GM10266 (cell line): ENCODE results near the gene CHST11.

Experiments
- DNase-seq: peaks from one replicate; pipeline ENCODE4 v3.0.0; 2012; ENCODE audit errors: extremely low spot score
- TF ChIP-seq, protein P1 (sequence below): IDR thresholded peaks from 2 replicates; pipeline ENCODE4 v1.5.1; 2012; ENCODE audit warnings: mild to moderate bottlenecking, low read depth; ENCODE audit not compliant: control insufficient read depth, insufficient read depth; ENCODE audit errors: missing control alignments

Gene CHST11

DNA sequence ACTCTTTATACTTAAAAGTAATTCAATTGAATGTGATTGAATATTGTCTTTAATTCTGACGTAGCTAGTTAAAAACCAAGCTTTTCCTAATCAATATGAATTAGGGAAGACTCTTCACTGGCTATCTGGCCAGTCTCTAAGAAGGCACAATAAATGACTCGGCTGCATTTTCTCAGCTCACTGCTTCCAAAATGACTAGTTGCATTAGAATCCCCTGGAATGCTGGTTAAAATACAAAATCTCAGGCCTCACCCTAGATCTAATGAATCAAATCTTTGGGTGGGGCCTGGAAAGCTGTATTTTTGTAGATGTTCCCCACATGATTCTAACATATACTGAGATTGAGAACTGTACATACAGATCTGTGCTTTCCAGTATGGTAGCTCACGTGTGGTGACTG is 242.1 kb downstream of the CHST11 start:
- no peak for DNase-seq

DNA sequence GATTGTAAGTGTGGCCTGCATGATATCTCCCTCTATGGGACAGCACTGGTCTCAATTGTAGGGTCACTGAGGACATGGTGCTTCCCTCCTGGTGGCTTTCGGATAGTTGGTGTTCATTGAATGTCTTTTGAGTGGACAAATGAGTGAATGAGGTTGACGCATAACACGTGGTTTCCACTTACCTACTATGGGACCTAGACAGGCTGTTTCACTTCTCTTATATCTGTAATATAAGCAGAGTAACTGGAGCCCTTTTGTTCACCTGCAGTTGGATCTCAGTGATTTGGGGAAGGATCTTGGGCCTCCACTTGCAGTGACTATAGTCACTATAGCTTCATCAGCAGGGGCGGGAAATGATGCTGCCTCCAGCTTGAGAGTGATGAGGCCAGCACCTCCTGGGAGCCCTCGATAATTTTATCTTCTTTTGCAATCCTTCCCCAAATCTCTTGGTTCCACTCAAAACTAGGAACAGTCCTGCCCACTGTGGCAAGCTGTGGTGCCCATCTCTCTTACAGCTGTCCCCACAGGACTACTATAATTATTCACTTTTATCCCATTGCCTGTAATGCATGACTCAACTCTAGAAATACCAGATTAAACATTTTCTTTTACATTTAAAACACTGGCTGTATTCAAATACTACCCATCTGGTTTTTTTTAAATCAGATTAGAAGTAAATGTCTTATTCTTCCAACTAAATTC is 242.9 kb downstream of the CHST11 start:
- DNase-seq = peak; percentile 32
- TF ChIP-seq, protein P1, sequence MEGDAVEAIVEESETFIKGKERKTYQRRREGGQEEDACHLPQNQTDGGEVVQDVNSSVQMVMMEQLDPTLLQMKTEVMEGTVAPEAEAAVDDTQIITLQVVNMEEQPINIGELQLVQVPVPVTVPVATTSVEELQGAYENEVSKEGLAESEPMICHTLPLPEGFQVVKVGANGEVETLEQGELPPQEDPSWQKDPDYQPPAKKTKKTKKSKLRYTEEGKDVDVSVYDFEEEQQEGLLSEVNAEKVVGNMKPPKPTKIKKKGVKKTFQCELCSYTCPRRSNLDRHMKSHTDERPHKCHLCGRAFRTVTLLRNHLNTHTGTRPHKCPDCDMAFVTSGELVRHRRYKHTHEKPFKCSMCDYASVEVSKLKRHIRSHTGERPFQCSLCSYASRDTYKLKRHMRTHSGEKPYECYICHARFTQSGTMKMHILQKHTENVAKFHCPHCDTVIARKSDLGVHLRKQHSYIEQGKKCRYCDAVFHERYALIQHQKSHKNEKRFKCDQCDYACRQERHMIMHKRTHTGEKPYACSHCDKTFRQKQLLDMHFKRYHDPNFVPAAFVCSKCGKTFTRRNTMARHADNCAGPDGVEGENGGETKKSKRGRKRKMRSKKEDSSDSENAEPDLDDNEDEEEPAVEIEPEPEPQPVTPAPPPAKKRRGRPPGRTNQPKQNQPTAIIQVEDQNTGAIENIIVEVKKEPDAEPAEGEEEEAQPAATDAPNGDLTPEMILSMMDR = no peak

More for the DNA sequence above, 242.1 kb downstream of the CHST11 start:
- TF ChIP-seq, protein P1 = no peak

DNA sequence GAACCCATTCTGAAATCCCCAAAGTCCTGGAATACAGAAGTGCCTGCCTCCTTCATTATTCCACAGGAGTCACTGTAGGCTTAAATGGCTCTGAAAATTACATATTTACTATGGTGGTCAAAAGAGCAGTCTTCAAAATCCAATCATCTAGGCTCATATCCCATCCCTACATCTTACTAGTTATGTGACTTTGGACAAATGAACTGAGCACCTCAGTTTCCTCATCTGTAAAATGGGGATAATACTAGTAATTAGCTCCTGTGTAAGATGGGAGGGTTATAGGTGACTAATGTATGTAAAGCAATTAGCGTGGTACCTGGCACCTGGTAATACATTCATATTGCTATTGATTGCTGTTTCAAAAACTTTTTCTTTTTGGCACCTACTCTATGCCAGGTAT is 243.6 kb downstream of the CHST11 start:
- no peak for DNase-seq
- TF ChIP-seq, protein P1 = no peak

DNA sequence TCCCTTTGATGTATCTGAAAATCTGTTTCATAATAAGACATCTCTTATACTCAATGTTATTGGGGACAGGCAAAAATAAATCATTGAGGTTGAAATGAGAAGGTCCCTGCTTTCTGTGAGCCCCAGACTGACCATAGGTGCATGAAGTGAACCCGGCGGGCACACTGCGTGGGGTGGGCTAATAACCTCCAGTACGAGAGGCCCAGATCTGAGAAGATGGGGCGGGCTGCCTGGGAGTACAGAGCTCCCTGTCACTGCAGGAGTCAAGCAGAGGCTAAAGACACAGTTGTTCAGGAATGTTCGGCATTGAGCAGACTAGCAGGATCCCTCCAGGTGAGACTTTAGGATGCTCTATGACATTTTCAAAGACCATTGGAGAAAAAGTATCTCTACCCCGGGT is 244.6 kb downstream of the CHST11 start:
- TF ChIP-seq, protein P1 = no peak
- DNase-seq = no peak

DNA sequence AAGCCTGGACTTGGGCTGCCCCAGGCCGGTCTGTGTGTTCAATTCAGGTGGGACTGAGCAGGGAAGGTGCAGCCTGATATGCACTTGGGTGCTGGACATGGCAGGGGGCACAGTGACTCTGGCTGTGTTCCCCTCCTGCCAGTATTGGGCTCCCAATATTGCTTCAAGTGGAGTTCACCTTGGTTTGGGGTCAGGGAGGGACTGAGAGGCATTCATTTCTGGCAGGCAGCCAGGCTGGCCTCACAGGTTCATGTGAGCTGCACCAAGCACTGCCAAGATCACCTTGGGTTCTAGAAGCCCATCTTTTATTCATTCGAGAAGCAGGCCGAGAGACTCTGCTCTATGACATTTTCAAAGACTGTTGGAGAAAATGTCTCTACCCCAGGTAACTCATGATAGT is 245.0 kb downstream of the CHST11 start:
- no peak for DNase-seq
- TF ChIP-seq, protein P1 = no peak

DNA sequence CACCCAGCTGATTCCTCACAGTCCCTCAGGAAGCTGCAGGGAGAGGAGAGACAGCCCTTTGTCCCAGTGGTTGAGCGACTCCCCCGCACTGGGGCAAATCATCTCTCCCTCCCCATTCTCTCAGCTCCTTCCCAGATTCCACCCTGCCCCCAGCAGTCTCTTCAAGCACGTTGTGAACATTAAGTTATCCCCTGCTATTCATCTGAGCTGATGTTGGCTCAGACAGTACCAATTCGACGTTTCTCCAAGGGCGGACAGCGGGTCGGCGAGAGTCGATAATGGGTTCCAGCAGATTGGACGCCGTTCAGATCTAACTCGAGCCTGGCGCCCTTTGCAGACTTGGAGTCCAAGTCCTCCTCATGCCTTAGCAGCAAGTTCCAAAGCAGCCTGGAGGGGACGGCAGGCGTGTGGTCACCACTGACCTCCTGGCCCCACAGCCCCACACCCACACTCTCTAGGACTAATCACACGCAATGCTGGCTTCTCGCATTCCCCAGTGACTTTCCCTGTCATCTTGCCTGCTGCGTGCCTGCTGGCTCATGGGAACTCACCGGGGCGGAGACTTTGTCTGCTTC is 245.9 kb downstream of the CHST11 start:
- DNase-seq = no peak
- TF ChIP-seq, protein P1 = no peak

DNA sequence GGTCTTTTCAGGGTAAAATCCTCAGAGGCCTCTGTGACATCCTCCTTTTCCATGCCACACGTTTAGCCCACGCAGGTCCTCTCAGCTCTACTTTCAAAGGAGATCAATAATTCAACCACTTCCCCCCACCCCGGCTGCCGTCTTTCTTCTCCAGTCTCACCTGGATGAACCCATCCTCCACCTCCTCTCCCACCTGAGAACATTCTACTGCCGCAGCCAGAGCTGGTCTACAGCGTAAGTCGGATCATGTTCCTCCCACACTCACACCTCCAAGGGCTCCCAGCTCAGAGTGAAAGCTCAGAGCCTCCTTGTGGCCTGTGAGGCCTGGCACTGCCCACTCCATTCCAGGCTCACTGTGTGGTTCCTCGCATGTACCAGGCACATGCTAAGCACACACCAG is 246.6 kb downstream of the CHST11 start:
- TF ChIP-seq, protein P1 = no peak
- DNase-seq = no peak
